IPS-20b (cell line): ENCODE results near the gene RBM33.

Source experiments
- H3K27ac ChIP-seq: one replicate; pipeline ENCODE4 v1.5.1; 2013; ENCODE audit warnings: low read length
- H3K27me3 ChIP-seq: 2 replicates; pipeline ENCODE4 v1.6.1; 2013; ENCODE audit warnings: mild to moderate bottlenecking, low read length, inconsistent platforms; ENCODE audit not compliant: insufficient read depth
- H3K36me3 ChIP-seq: 2 replicates; pipeline ENCODE4 v1.6.1; 2013; ENCODE audit warnings: low read depth, mild to moderate bottlenecking, inconsistent platforms, low read length, moderate library complexity; ENCODE audit not compliant: insufficient read depth
- H3K4me1 ChIP-seq: 2 replicates; pipeline ENCODE4 v1.6.1; 2013; ENCODE audit warnings: mild to moderate bottlenecking, control low read depth, inconsistent platforms, low read length, moderate library complexity; ENCODE audit not compliant: insufficient read depth
- H3K4me3 ChIP-seq: 2 replicates; pipeline ENCODE4 v1.5.1; 2013; ENCODE audit warnings: mild to moderate bottlenecking, low read length, inconsistent platforms
- H3K9ac ChIP-seq: 2 replicates; pipeline ENCODE4 v1.6.1; 2013; ENCODE audit warnings: low read depth, mild to moderate bottlenecking, inconsistent platforms, low read length, moderate library complexity
- H3K9me3 ChIP-seq: 2 replicates; pipeline ENCODE4 v1.6.1; 2013; ENCODE audit warnings: mild to moderate bottlenecking, low read depth, low read length, inconsistent platforms; ENCODE audit not compliant: insufficient read depth

The RBM33 gene

DNA sequence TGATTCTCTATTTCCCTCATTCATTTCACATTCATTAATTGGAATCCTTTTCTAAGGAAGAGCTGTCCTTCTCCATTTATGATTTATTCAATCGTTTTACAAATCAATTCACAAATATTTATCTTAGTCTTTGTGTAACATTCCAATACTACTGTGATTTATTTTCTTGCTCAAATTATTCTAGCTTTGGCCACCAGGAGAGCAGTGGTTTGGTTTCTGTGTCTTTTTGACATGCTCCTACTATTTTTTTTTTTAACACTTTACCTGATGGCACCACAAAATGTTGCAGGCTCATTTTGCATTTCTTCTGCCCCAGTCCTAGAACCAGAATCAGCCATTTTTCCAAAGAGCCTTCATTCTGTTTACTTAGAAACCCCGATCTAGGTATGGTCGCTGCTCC, 13.3 kb upstream of the RBM33 start:
- H3K27me3 ChIP-seq: no peaks in the 10 kb centered on the region
- H3K4me3 ChIP-seq: no peak overlapping the region
- H3K4me1 ChIP-seq: no peaks in the 10 kb centered on the region
- H3K27ac ChIP-seq: no peak overlapping the region
- peaks cover 57% of the 10 kb centered on the region for H3K9me3 ChIP-seq
- H3K9ac ChIP-seq: no peak overlapping the region
- H3K36me3 ChIP-seq: no peaks in the 10 kb centered on the region

DNA sequence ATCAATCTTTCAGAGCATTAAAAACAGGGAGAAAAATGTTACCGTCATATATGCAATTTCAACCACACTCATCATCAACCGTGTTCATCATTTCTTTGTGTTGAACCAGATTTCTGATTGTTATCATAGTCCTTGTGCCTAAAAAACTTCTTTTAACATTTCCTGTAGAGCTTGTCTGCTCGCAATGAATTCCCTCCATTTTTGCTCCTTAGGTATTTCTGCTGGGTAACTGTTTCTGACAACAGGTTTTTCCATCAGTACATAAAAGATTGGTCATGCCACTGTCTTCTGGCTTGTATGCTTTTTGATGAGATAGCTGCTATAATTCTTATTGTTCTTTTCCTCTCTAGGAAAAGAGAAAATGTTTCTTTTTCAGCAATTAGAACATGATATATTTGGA, 8.6 kb upstream of the RBM33 start:
- Histone ChIP-seq H3K4me3 (no peak overlapping the region), H3K27me3 (no peaks in the 10 kb centered on the region), H3K4me1 (no peaks in the 10 kb centered on the region), H3K36me3 (peaks cover 6% of the 10 kb centered on the region), H3K9me3 (peaks cover 84% of the 10 kb centered on the region), H3K9ac (no peak overlapping the region), H3K27ac (no peak overlapping the region)

DNA sequence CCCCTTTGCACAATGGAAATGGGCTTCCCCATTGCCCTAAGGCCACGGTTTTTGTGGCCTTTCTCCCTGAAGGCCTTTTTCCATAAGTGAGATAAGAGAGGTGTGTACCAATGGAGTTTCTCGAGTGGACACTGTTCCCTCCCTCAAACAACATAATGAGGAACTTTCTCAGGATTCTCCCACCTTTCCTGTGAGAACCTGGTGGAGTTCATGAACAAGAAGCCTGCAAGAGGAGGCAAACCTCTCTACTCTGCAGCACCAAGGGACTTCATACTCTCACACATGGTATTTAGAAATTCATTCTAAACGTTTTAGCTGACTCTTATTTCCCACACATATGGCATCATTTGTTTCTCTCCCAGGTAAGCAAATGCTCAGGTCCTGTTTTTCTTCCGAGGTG, 7.3 kb upstream of the RBM33 start:
- Histone ChIP-seq H3K4me3 (no peak overlapping the region), H3K9me3 (peaks cover 71% of the 10 kb centered on the region)

DNA sequence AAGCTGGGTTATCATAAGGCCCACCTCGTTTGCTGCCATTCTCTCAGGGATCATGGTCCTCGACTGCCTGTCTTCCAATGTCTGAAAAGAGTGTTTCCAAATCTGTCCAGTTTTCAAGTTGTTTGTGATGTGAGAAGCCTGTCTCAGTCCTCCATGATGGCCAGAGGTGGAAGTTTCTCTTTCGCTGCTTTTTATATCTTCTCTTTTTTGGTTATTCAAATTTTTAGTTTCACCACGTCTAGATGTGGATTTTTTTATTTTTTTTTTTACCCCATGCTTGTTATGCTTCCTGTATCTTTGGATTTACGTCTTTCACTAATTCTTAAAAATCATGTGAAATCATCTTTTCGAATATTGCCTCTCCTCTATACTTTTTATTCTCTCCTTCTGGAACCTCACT, 6.1 kb upstream of the RBM33 start:
- Histone ChIP-seq H3K27ac (no peak overlapping the region), H3K4me1 (no peaks in the 10 kb centered on the region), H3K4me3 (no peak overlapping the region), H3K27me3 (no peaks in the 10 kb centered on the region), H3K36me3 (peaks cover 27% of the 10 kb centered on the region), H3K9ac (no peak overlapping the region), H3K9me3 (peaks cover 59% of the 10 kb centered on the region)

More for the DNA sequence above, 7.3 kb upstream of the RBM33 start:
- no peak overlapping the region for H3K27ac ChIP-seq
- H3K4me1 ChIP-seq: no peaks in the 10 kb centered on the region
- peaks cover 20% of the 10 kb centered on the region for H3K36me3 ChIP-seq
- H3K9ac ChIP-seq: no peak overlapping the region
- H3K27me3 ChIP-seq: no peaks in the 10 kb centered on the region

DNA sequence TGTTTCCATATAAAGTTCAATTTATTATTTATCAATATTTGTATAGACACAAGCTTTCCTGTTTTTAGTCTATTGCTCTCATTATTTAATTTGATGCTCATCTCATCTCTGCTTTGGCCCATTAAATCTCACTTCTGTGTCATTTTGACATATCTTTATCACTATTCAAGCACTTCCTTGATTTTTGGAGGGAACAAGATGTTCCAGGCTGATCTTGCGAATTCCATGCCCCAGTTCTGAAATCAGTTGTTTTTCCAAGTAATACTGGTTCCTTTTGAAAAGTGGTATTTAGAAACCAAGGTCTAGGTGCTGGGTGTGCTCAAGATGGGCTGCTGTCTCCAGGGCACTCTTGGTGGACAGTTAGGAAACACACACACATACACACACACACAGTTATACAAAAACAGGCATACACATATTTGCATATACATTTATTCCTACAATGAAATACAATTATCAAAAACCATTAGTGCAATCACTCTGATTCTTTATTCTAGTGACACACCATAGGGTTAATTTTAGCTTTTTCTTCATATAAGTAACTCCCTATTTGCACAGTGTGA, 4.4 kb upstream of the RBM33 start:
- H3K27me3 ChIP-seq: no peaks in the 10 kb centered on the region
- no peaks in the 10 kb centered on the region for H3K4me1 ChIP-seq
- no peak overlapping the region for H3K4me3 ChIP-seq
- no peak overlapping the region for H3K27ac ChIP-seq
- H3K9ac ChIP-seq: no peak overlapping the region
- H3K9me3 ChIP-seq: peaks cover 53% of the 10 kb centered on the region
- H3K36me3 ChIP-seq: peaks cover 27% of the 10 kb centered on the region

DNA sequence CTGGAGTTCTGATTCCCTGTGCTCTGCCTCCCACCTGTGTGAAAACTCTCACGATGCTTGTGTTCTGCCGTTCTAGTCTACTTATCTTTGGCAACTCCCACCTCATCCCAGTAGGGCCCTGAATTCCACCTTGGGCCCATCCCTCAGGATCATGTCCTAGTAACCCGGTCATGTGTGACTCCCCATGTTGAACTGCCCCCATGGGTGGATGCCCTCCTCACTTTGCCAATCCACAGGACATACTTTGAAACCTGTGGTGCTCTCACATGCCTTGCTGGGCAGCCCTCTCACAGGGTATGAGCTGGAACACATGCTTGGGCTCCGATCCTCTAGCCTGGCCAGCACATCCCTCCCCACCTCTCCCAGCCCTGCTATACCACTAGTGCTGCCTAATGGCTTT, 3.8 kb upstream of the RBM33 start:
- Histone ChIP-seq H3K4me1 (peaks cover 1% of the 10 kb centered on the region; the same call in 1 of the 2 replicates), H3K9ac (no peak overlapping the region), H3K4me3 (no peak overlapping the region), H3K27me3 (no peaks in the 10 kb centered on the region), H3K36me3 (peaks cover 27% of the 10 kb centered on the region), H3K27ac (no peak overlapping the region), H3K9me3 (peaks cover 52% of the 10 kb centered on the region)

DNA sequence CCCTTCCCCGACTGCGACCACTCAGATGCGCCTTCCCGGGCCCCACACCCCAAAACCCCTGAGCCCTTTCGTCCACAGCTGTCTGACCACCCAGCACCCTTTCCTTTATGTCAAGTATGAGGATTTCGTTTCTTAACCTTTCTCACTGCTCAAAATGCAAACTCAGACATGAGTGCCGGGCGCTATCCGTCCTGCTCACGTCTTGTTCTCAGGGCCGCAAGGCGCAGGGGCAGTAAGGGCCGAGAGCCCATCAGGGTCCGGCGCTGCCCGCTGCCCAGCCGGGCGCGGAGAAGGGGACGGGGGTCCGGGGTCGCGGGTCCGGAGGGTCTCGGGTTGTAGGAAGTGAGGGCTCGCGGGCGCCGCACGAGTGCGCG, 670 bp upstream of the RBM33 start:
- peaks cover 9% of the 10 kb centered on the region; the same call in 1 of the 2 replicates for H3K4me1 ChIP-seq
- peak overlapping the region; percentile 75 for H3K27ac ChIP-seq
- H3K9ac ChIP-seq: peak overlapping the region; percentile 96
- peak overlapping the region; percentile 76 for H3K4me3 ChIP-seq
- H3K27me3 ChIP-seq: no peaks in the 10 kb centered on the region
- H3K9me3 ChIP-seq: peaks cover 34% of the 10 kb centered on the region
- H3K36me3 ChIP-seq: peaks cover 49% of the 10 kb centered on the region

DNA sequence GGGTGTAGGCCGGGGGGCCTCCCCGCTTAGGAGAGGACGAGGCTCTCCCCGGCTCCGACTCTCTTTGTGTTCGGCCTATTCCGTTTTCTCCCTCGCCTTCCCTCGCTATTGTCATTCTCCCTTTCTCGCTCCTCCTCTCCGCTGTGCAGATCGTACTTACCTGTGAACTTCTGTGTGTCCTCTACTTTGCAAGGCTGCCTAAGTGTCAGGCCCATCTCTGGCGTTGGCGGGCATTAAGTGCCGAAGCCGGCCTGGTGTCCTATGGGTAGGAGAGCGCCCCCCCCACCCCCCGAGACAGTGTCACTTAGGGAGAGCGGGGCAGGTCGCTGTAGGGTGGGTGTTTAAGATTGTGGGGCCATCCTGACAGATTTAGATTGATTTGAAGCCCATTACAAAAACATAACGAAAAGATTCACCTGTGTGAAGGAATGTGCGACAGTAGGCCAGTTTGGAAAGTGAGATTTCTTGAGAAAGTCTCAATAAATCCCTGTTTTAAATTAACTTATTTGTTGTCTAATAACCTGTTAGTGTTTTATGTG, 579 bp downstream of the RBM33 start:
- H3K36me3 ChIP-seq: peaks cover 55% of the 10 kb centered on the region
- peak overlapping the region; percentile 76 for H3K4me3 ChIP-seq
- H3K4me1 ChIP-seq: peaks cover 9% of the 10 kb centered on the region; the same call in 1 of the 2 replicates
- peaks cover 21% of the 10 kb centered on the region for H3K9me3 ChIP-seq
- no peaks in the 10 kb centered on the region for H3K27me3 ChIP-seq
- peak overlapping the region; percentile 96 for H3K9ac ChIP-seq
- H3K27ac ChIP-seq: peak overlapping the region; percentile 75

DNA sequence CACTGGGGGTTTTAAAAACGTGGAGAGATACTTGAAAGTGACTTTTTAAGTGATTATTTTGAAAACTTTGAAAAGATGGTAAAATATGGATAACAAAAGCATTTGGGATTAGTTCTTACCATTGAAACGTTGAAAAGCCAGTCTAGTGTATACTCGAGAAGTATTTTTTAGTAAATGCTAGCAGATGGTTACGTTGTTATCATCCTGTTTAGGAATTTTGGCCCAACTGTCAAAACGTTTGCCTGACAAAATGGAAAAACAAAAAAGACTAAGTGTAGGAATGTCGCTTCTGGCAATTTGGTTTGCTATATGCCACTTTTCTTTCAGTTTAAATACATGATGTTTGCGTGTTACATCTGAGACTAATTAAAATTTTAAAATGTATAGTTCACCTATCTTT, 1.2 kb downstream of the RBM33 start:
- H3K9ac ChIP-seq: peak overlapping the region; percentile 96; the same call in 1 of the 2 replicates
- peak overlapping the region; percentile 76 for H3K4me3 ChIP-seq
- peaks cover 50% of the 10 kb centered on the region for H3K36me3 ChIP-seq

DNA sequence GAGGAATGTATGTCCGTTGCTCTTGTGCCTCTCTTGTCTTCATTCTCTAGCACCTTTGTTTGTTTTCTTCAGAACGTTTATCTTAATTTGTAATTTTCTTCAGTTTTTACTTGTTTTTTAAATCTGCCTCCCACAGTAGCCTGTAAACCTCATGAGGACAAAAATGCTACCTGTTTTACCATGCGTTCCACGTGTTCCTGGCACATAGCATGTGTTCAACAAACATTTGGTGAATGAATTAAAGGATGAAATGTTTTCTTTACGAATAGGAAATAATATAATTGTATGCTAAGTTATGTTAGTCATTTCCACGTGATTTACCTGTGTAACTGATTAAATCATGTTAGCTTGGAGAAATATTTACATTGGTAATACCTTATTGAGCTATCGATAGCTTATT, 2.2 kb downstream of the RBM33 start:
- Histone ChIP-seq H3K4me1 (peaks cover 9% of the 10 kb centered on the region; the same call in 1 of the 2 replicates), H3K9me3 (peaks cover 14% of the 10 kb centered on the region), H3K4me3 (peak overlapping the region; percentile 76; the same call in 1 of the 2 replicates), H3K36me3 (peaks cover 40% of the 10 kb centered on the region), H3K27ac (no peak overlapping the region), H3K9ac (no peak overlapping the region), H3K27me3 (no peaks in the 10 kb centered on the region)

More for the DNA sequence above, 1.2 kb downstream of the RBM33 start:
- Histone ChIP-seq H3K27me3 (no peaks in the 10 kb centered on the region), H3K27ac (no peak overlapping the region), H3K9me3 (peaks cover 15% of the 10 kb centered on the region), H3K4me1 (peaks cover 9% of the 10 kb centered on the region; the same call in 1 of the 2 replicates)

DNA sequence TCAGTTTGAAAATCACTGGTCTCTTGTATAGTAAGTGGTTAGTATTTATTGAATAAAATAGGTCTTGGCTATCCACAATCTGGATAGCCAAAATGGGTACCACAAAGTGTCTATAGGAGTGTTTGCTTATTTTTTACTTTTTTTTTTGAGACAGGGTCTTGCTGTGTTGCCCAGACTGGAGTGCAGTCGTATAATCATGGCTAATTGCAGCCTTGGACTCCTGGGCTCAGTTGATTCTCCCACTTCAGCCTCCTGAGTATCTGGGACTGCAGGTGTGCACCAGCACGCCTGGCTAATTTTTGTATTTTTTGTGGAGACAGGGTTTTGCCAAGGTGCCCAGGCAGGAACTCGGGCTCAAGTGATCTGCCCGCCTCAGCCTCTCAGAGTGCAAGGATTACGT, 2.8 kb downstream of the RBM33 start:
- Histone ChIP-seq H3K27me3 (no peaks in the 10 kb centered on the region), H3K36me3 (peaks cover 34% of the 10 kb centered on the region), H3K4me1 (peaks cover 9% of the 10 kb centered on the region; the same call in 1 of the 2 replicates), H3K27ac (no peak overlapping the region), H3K9me3 (peaks cover 14% of the 10 kb centered on the region), H3K9ac (no peak overlapping the region), H3K4me3 (no peak overlapping the region)

DNA sequence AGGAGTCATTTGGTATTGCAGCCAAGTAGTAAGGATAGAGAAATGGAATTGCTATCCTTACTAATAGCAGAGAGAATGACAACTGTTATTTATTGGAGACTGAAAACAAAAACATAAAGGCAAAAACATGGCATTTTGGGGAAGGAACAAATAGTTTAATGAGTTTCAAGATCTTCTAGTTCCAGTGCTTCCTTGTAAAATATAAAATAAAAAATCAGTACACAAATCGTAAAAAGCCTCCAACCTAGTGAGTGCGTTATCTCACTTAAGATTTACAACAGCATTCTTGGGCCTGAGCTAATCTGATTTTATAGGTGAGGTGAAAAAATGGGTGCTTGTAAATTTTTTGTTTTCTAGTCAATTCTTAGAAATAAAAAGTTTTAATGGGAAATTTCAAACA, 3.3 kb downstream of the RBM33 start:
- H3K27me3 ChIP-seq: no peaks in the 10 kb centered on the region
- H3K36me3 ChIP-seq: peaks cover 29% of the 10 kb centered on the region
- H3K4me3 ChIP-seq: no peak overlapping the region
- H3K9me3 ChIP-seq: peaks cover 14% of the 10 kb centered on the region
- H3K27ac ChIP-seq: no peak overlapping the region
- H3K9ac ChIP-seq: no peak overlapping the region
- H3K4me1 ChIP-seq: peaks cover 9% of the 10 kb centered on the region; the same call in 1 of the 2 replicates
